DND-41 (cell line): ENCODE measurements around the gene HOXA2.

ENCODE experiments used
- ATAC-seq: fragments of 200-7000 bp; cut with Tn5 transposase; 3 replicates; pipeline ENCODE4 v1.9.1; 2021; ENCODE audit warnings: low read depth; ENCODE audit not compliant: insufficient read depth
- DNase-seq: peaks from one replicate; pipeline ENCODE4 v3.0.0-alpha.2; 2020
- H2AFZ ChIP-seq: 2 replicates; pipeline ENCODE4 v1.6.0; 2012; ENCODE audit warnings: low read depth, low read length
- H3K27ac ChIP-seq: 2 replicates; pipeline ENCODE4 v1.5.1; 2012; ENCODE audit warnings: low read length, inconsistent platforms
- H3K27me3 ChIP-seq: fragments of 200-600 bp; sonication (generic); 2 replicates; pipeline ENCODE4 v1.6.0; 2012; ENCODE audit warnings: low read length, mild to moderate bottlenecking, inconsistent platforms; ENCODE audit not compliant: insufficient read depth, poor library complexity
- H3K36me3 ChIP-seq: 2 replicates; pipeline ENCODE4 v1.5.1; 2012; ENCODE audit warnings: low read length, inconsistent platforms; ENCODE audit not compliant: insufficient read depth
- H3K4me1 ChIP-seq: 2 replicates; pipeline ENCODE4 v1.5.1; 2012; ENCODE audit warnings: mild to moderate bottlenecking, low read length; ENCODE audit not compliant: insufficient read depth
- H3K4me2 ChIP-seq: 2 replicates; pipeline ENCODE4 v1.6.0; 2012; ENCODE audit warnings: mild to moderate bottlenecking, moderate library complexity, low read length, inconsistent platforms; ENCODE audit not compliant: insufficient read depth
- H3K4me3 ChIP-seq, 2 experiments: fragments of 200-600 bp in 1 of 2; shearing (Covaris generic) in 1 of 2; 2 replicates each; pipeline ENCODE4 v1.5.1; 2012 to 2016; ENCODE audit warnings: inconsistent platforms in 2 of 2, low read length in 2 of 2, mild to moderate bottlenecking in 2 of 2, low read depth in 1 of 2, moderate library complexity in 1 of 2
- H3K79me2 ChIP-seq: 2 replicates; pipeline ENCODE4 v1.6.0; 2012; ENCODE audit warnings: low read length, inconsistent platforms; ENCODE audit not compliant: insufficient read depth
- H3K9ac ChIP-seq: 2 replicates; pipeline ENCODE4 v1.6.0; 2012; ENCODE audit warnings: low read depth, mild to moderate bottlenecking, inconsistent platforms, low read length, moderate library complexity
- H3K9me3 ChIP-seq: 2 replicates; pipeline ENCODE4 v1.5.1; 2012; ENCODE audit warnings: low read length, moderate library complexity, mild to moderate bottlenecking, inconsistent platforms; ENCODE audit not compliant: insufficient read depth, severe bottlenecking
- H4K20me1 ChIP-seq: 2 replicates; pipeline ENCODE4 v1.6.0; 2012; ENCODE audit warnings: low read length; ENCODE audit not compliant: insufficient read depth
- EZH2 ChIP-seq: IDR thresholded peaks from 3 replicates; pipeline ENCODE4 v1.6.1; 2012; ENCODE audit warnings: borderline replicate concordance, low read depth, mild to moderate bottlenecking, moderate library complexity, low read length, inconsistent platforms; ENCODE audit not compliant: severe bottlenecking
- TF ChIP-seq, protein P1 (sequence below): IDR thresholded peaks from 2 replicates; pipeline ENCODE4 v1.5.1; 2012; ENCODE audit warnings: borderline replicate concordance, low read length, moderate library complexity, mild to moderate bottlenecking; ENCODE audit not compliant: poor library complexity, severe bottlenecking; ENCODE audit errors: extremely low read depth

Gene HOXA2

GRCh38 chr7:27117887-27118491 lies 15.5 kb upstream of the HOXA2 start:
- H4K20me1 ChIP-seq: no peaks in the 10 kb centered on the region
- no peak overlapping the region for H3K4me2 ChIP-seq

GRCh38 chr7:27116962-27117886 lies 14.7 kb upstream of the HOXA2 start:
- Histone ChIP-seq H4K20me1 (no peaks in the 10 kb centered on the region), H3K27ac (no peak overlapping the region), H3K79me2 (no peaks in the 10 kb centered on the region), H3K9ac (no peak overlapping the region), H3K4me3 (no peak overlapping the region), H2AFZ (no peak overlapping the region), H3K27me3 (no peaks in the 10 kb centered on the region), H3K4me1 (no peaks in the 10 kb centered on the region), H3K4me2 (no peak overlapping the region), H3K9me3 (no peaks in the 10 kb centered on the region), H3K36me3 (no peaks in the 10 kb centered on the region)
- TF ChIP-seq, protein P1, sequence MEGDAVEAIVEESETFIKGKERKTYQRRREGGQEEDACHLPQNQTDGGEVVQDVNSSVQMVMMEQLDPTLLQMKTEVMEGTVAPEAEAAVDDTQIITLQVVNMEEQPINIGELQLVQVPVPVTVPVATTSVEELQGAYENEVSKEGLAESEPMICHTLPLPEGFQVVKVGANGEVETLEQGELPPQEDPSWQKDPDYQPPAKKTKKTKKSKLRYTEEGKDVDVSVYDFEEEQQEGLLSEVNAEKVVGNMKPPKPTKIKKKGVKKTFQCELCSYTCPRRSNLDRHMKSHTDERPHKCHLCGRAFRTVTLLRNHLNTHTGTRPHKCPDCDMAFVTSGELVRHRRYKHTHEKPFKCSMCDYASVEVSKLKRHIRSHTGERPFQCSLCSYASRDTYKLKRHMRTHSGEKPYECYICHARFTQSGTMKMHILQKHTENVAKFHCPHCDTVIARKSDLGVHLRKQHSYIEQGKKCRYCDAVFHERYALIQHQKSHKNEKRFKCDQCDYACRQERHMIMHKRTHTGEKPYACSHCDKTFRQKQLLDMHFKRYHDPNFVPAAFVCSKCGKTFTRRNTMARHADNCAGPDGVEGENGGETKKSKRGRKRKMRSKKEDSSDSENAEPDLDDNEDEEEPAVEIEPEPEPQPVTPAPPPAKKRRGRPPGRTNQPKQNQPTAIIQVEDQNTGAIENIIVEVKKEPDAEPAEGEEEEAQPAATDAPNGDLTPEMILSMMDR: no peak
- no peak for TF ChIP-seq EZH2
- DNase-seq (no peak), ATAC-seq (no peak)

More at GRCh38 chr7:27117887-27118491, 15.5 kb upstream of the HOXA2 start:
- H3K9me3 ChIP-seq: no peaks in the 10 kb centered on the region
- no peak overlapping the region for H3K27ac ChIP-seq
- no peak overlapping the region for H2AFZ ChIP-seq
- H3K9ac ChIP-seq: no peak overlapping the region
- no peaks in the 10 kb centered on the region for H3K79me2 ChIP-seq
- DNase-seq: no peak
- H3K4me3 ChIP-seq: no peak overlapping the region
- H3K4me1 ChIP-seq: no peaks in the 10 kb centered on the region
- TF ChIP-seq, protein P1: no peak
- no peak for TF ChIP-seq EZH2
- H3K27me3 ChIP-seq: no peaks in the 10 kb centered on the region
- no peaks in the 10 kb centered on the region for H3K36me3 ChIP-seq
- no peak for ATAC-seq

- Histone ChIP-seq H4K20me1 (no peaks in the 10 kb centered on the region), H3K27ac (no peak overlapping the region), H3K4me2 (no peak overlapping the region), H3K9me3 (no peaks in the 10 kb centered on the region), H3K9ac (no peak overlapping the region), H3K4me3 (no peak overlapping the region), H3K36me3 (no peaks in the 10 kb centered on the region), H2AFZ (no peak overlapping the region), H3K4me1 (no peaks in the 10 kb centered on the region), H3K27me3 (no peaks in the 10 kb centered on the region), H3K79me2 (no peaks in the 10 kb centered on the region)
- TF ChIP-seq, protein P1: no peak
- TF ChIP-seq EZH2: no peak
- DNase-seq: no peak
- ATAC-seq: no peak
These were observed 13.8 kb upstream of the HOXA2 start for GRCh38 chr7:27116031-27116961.
